WTC11 (cell line): ENCODE data around the gene TRIM65. TPM values are rescaled to one million over a fixed set of nuclear protein-coding genes. Genes with fewer than 3 reads are reported as not detected.
A peak's percentile ranks its signal among the peaks of the same experiment; 100 is the strongest.

Experiments used
- ATF3 ChIP-seq: sonication (generic); formaldehyde crosslinking; conservative IDR thresholded peaks from 2 replicates; pipeline ENCODE4 v1.8.1; 2022; ENCODE audit warnings: mild to moderate bottlenecking, missing genetic modification reagents
- CDX4 ChIP-seq: fragments of 250-450 bp; sonication (Bioruptor Pico); IDR thresholded peaks from 2 replicates; pipeline ENCODE4 v1.9.0; 2021; ENCODE audit warnings: moderate library complexity, mild to moderate bottlenecking, inconsistent platforms, borderline replicate concordance
- CREM ChIP-seq: sonication (generic); formaldehyde crosslinking; IDR thresholded peaks from 2 replicates; pipeline ENCODE4 v1.8.1; 2022; ENCODE audit warnings: mild to moderate bottlenecking, missing genetic modification reagents, moderate library complexity
- CTCF ChIP-seq: fragments of 200-600 bp; IDR thresholded peaks from 2 replicates; pipeline ENCODE4 v1.8.0; 2022; ENCODE audit warnings: antibody characterized with exemption
- E2F4 ChIP-seq: sonication (generic); formaldehyde crosslinking; IDR thresholded peaks from 2 replicates; pipeline ENCODE4 v1.8.1; 2022; ENCODE audit warnings: low read depth, mild to moderate bottlenecking, moderate library complexity, missing genetic modification reagents, borderline replicate concordance
- E2F5 ChIP-seq: sonication (generic); formaldehyde crosslinking; IDR thresholded peaks from 2 replicates; pipeline ENCODE4 v1.8.1; 2022; ENCODE audit warnings: mild to moderate bottlenecking, moderate library complexity, missing genetic modification reagents
- ESRRA ChIP-seq: sonication (generic); formaldehyde crosslinking; IDR thresholded peaks from 2 replicates; pipeline ENCODE4 v1.8.1; 2022; ENCODE audit warnings: mild to moderate bottlenecking, missing genetic modification reagents, borderline replicate concordance
- GRHL2 ChIP-seq: fragments of 250-450 bp; sonication (Bioruptor Pico); IDR thresholded peaks from 2 replicates; pipeline ENCODE4 v1.8.0; 2022; ENCODE audit warnings: mild to moderate bottlenecking, moderate library complexity; ENCODE audit not compliant: insufficient replicate concordance, severe bottlenecking
- HMGA2 ChIP-seq: fragments of 250-450 bp; sonication (Bioruptor Pico); IDR thresholded peaks from 2 replicates; pipeline ENCODE4 v1.4.0; 2021; ENCODE audit warnings: mild to moderate bottlenecking, moderate library complexity
- KAT7 ChIP-seq: sonication (generic); formaldehyde crosslinking; IDR thresholded peaks from 2 replicates; pipeline ENCODE4 v1.8.1; 2023; ENCODE audit warnings: missing genetic modification reagents, mild to moderate bottlenecking, borderline replicate concordance
- MAX ChIP-seq: sonication (generic); formaldehyde crosslinking; IDR thresholded peaks from 2 replicates; pipeline ENCODE4 v1.8.0; 2022; ENCODE audit warnings: mild to moderate bottlenecking, missing genetic modification reagents
- MXD4 ChIP-seq: fragments of 250-450 bp; sonication (Bioruptor Pico); IDR thresholded peaks from 2 replicates; pipeline ENCODE4 v1.8.0; 2021; ENCODE audit warnings: mild to moderate bottlenecking, moderate library complexity, borderline replicate concordance
- NFYB ChIP-seq: sonication (generic); formaldehyde crosslinking; conservative IDR thresholded peaks from 2 replicates; pipeline ENCODE4 v1.8.0; 2022; ENCODE audit warnings: low read depth, missing genetic modification reagents
- OVOL2 ChIP-seq: fragments of 250-450 bp; sonication (Bioruptor Pico); IDR thresholded peaks from 2 replicates; pipeline ENCODE4 v1.9.0; 2021; ENCODE audit warnings: mild to moderate bottlenecking, borderline replicate concordance
- RORB ChIP-seq: fragments of 250-450 bp; sonication (Bioruptor Pico); IDR thresholded peaks from 2 replicates; pipeline ENCODE4 v1.9.0; 2021; ENCODE audit warnings: mild to moderate bottlenecking
- SMAD3 ChIP-seq: sonication (generic); formaldehyde crosslinking; IDR thresholded peaks from 2 replicates; pipeline ENCODE4 v1.8.0; 2022; ENCODE audit warnings: missing genetic modification reagents, mild to moderate bottlenecking, borderline replicate concordance
- STAT6 ChIP-seq: sonication (generic); formaldehyde crosslinking; conservative IDR thresholded peaks from 2 replicates; pipeline ENCODE4 v1.8.1; 2023; ENCODE audit warnings: mild to moderate bottlenecking, low read depth, missing genetic modification reagents, moderate library complexity
- TEAD4 ChIP-seq: sonication (generic); formaldehyde crosslinking; IDR thresholded peaks from 2 replicates; pipeline ENCODE4 v1.8.0; 2022; ENCODE audit warnings: mild to moderate bottlenecking, missing genetic modification reagents
- ZBTB21 ChIP-seq: sonication (generic); formaldehyde crosslinking; IDR thresholded peaks from 2 replicates; pipeline ENCODE4 v1.8.1; 2023; ENCODE audit warnings: mild to moderate bottlenecking, missing genetic modification reagents, borderline replicate concordance
- ZMAT4 ChIP-seq: fragments of 250-450 bp; sonication (Bioruptor Pico); IDR thresholded peaks from 2 replicates; pipeline ENCODE4 v1.9.0; 2021; ENCODE audit warnings: mild to moderate bottlenecking
- ZNF232 ChIP-seq: sonication (generic); formaldehyde crosslinking; IDR thresholded peaks from 2 replicates; pipeline ENCODE4 v1.8.0; 2022; ENCODE audit warnings: mild to moderate bottlenecking, missing genetic modification reagents
- ZNF281 ChIP-seq: sonication (generic); formaldehyde crosslinking; IDR thresholded peaks from 2 replicates; pipeline ENCODE4 v1.8.0; 2023; ENCODE audit warnings: mild to moderate bottlenecking, missing genetic modification reagents
- ZSCAN18 ChIP-seq: fragments of 250-450 bp; sonication (Bioruptor Pico); IDR thresholded peaks from 2 replicates; pipeline ENCODE4 v2.1.2; 2022; ENCODE audit warnings: mild to moderate bottlenecking, moderate library complexity
- total RNA-seq: library from RNA; stranded (reverse); gene quantifications from 3 replicates; pipeline ENCODE4 v1.2.3, GENCODE V29; 2021

TRIM65 gene
- total RNA-seq, 1 experiment from 2014 or later = 56.4 TPM

GRCh38 chr17:75904749-75905521 lies 8.2 kb upstream of the TRIM65 start, which contains the start of gene MRPL38 (continued):
- TF ChIP-seq E2F5 (CRISPR knock-in tag) (peak; percentile 87), MXD4 (no peak), ZNF232 (no peak), ATF3 (no peak), ZNF281 (CRISPR knock-in tag) (no peak), STAT6 (no peak; the same call in 1 of the 2 replicates), ZBTB21 (no peak), HMGA2 (CRISPR knock-in tag) (0 out of 2 replicates have a peak, but pooled peaks have one; percentile 28), CDX4 (no peak), RORB (CRISPR knock-in tag) (no peak), KAT7 (CRISPR knock-in tag) (peak; percentile 62; the same call in 1 of the 2 replicates), NFYB (no peak), OVOL2 (no peak), ESRRA (CRISPR knock-in tag) (no peak), MAX (peak; percentile 84), ZMAT4 (CRISPR knock-in tag) (no peak), E2F4 (CRISPR knock-in tag) (no peak), ZSCAN18 (CRISPR knock-in tag) (no peak), TEAD4 (no peak), GRHL2 (CRISPR knock-in tag) (no peak), CTCF (peak; percentile 97), CREM (CRISPR knock-in tag) (peak; percentile 81), SMAD3 (CRISPR knock-in tag) (no peak)
